ENCODE results near the gene ATF6.
A peak's percentile ranks its signal among the peaks of the same experiment; 100 is the strongest.
"Not testable (repeated sequence)": the region's sequence is repeated elsewhere in the genome, so short reads cannot be mapped to it uniquely, and the experiment has no call there.

ATF6 gene

GRCh38 chr1:161792740-161793139, 26.6 kb downstream of the ATF6 start:
- DNase-seq (ENCODE audit: low read depth): peak; percentile 92
- peak; percentile 60 for TF ChIP-seq CTCF (conservative IDR thresholded peaks at IDR 0.05; ENCODE audit: control insufficient read depth, insufficient read depth, low read depth, low read length)
- no peak overlapping the region for H3K4me3 ChIP-seq (ENCODE audit: control insufficient read depth, low read depth, low read length)

DNA sequence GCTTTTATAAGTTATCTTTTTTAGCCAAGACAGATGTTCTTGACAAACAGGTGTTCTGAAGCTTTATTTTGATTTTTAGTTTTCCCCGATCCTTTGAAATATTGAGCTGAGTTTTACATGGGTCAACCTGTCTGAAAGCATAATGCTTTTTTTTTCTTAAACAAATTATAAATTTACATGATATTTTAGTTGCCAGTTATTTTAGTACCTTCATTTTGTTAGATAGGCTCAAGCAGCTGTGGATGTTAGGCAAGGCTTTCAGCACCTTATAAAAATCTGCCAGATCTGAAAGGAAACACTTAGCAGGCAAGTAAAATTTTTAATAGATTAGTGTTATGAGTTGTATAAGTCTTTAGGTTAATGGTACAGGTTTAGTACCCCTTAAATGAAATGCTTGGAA, 33.7 kb downstream of the ATF6 start:
- no peak for DNase-seq (ENCODE audit: low read depth)
- no peak overlapping the region for H3K4me3 ChIP-seq (ENCODE audit: control insufficient read depth, low read depth, low read length)
- TF ChIP-seq CTCF (conservative IDR thresholded peaks at IDR 0.05; ENCODE audit: control insufficient read depth, insufficient read depth, low read depth, low read length): no peak

- DNase-seq (ENCODE audit: low read depth): peak; percentile 21
- TF ChIP-seq CTCF (conservative IDR thresholded peaks at IDR 0.05; ENCODE audit: control insufficient read depth, insufficient read depth, low read depth, low read length): no peak
- H3K4me3 ChIP-seq (ENCODE audit: control insufficient read depth, low read depth, low read length): no peak overlapping the region
Measured at GRCh38 chr1:161801955-161802354, 35.8 kb downstream of the ATF6 start.

DNA sequence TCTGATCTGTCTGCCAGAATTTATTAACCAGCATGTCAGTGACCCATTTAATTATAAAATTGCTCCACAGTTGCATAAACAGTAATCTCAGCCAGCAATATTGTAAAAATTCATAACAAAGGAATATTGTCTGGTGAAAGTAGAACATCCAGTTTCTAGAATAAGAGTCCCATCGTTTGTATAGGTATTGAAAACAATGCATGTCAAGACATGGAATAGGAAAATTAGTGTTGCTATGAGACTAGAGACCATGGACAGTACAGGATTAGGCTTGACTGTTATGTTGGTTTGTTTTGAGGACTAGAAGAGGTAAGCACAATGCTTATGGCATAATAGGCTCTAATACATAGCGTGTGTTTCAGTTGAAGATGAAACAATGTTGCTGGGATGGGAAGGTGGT, 37.1 kb downstream of the ATF6 start:
- no peak for TF ChIP-seq CTCF (conservative IDR thresholded peaks at IDR 0.05; ENCODE audit: control insufficient read depth, insufficient read depth, low read depth, low read length)
- no peak for DNase-seq (ENCODE audit: low read depth)

GRCh38 chr1:161805399-161806197, 39.5 kb downstream of the ATF6 start:
- DNase-seq (ENCODE audit: low read depth): no peak
- TF ChIP-seq CTCF (conservative IDR thresholded peaks at IDR 0.05; ENCODE audit: control insufficient read depth, insufficient read depth, low read depth, low read length): no peak
- H3K4me3 ChIP-seq (ENCODE audit: control insufficient read depth, low read depth, low read length): no peak overlapping the region

More for the DNA sequence above, 37.1 kb downstream of the ATF6 start:
- H3K4me3 ChIP-seq (ENCODE audit: control insufficient read depth, low read depth, low read length): no peak overlapping the region

GRCh38 chr1:161809202-161809601, 43.1 kb downstream of the ATF6 start:
- DNase-seq (ENCODE audit: low read depth); H3K4me3 ChIP-seq (ENCODE audit: control insufficient read depth, low read depth, low read length): not testable (repeated sequence)

GRCh38 chr1:161809656-161810055, 43.5 kb downstream of the ATF6 start:
- H3K4me3 ChIP-seq (ENCODE audit: control insufficient read depth, low read depth, low read length); DNase-seq (ENCODE audit: low read depth): not testable (repeated sequence)

- no peak for DNase-seq (ENCODE audit: low read depth)
- H3K4me3 ChIP-seq (ENCODE audit: control insufficient read depth, low read depth, low read length): no peak overlapping the region
- TF ChIP-seq CTCF (conservative IDR thresholded peaks at IDR 0.05; ENCODE audit: control insufficient read depth, insufficient read depth, low read depth, low read length): no peak
Measured at GRCh38 chr1:161810780-161811179, 44.7 kb downstream of the ATF6 start.
